Measurements from ENCODE around the gene ENTHD1.

ENTHD1 gene

GRCh38 chr22:39914584-39914983 is 21.0 kb upstream of the ENTHD1 start:
- TF ChIP-seq CTCF (IDR thresholded peaks at IDR 0.05; ENCODE audit: low read depth, low read length) = no peak
- DNase-seq (ENCODE audit: extremely low read depth, low read depth) = no peak

- DNase-seq (ENCODE audit: extremely low read depth, low read depth) = no peak
- no peak for TF ChIP-seq CTCF (IDR thresholded peaks at IDR 0.05; ENCODE audit: low read depth, low read length)
Measured at GRCh38 chr22:39913886-39914285, 20.3 kb upstream of the ENTHD1 start.

GRCh38 chr22:39913321-39913720 is 19.8 kb upstream of the ENTHD1 start:
- TF ChIP-seq CTCF (IDR thresholded peaks at IDR 0.05; ENCODE audit: low read depth, low read length) = no peak

DNA sequence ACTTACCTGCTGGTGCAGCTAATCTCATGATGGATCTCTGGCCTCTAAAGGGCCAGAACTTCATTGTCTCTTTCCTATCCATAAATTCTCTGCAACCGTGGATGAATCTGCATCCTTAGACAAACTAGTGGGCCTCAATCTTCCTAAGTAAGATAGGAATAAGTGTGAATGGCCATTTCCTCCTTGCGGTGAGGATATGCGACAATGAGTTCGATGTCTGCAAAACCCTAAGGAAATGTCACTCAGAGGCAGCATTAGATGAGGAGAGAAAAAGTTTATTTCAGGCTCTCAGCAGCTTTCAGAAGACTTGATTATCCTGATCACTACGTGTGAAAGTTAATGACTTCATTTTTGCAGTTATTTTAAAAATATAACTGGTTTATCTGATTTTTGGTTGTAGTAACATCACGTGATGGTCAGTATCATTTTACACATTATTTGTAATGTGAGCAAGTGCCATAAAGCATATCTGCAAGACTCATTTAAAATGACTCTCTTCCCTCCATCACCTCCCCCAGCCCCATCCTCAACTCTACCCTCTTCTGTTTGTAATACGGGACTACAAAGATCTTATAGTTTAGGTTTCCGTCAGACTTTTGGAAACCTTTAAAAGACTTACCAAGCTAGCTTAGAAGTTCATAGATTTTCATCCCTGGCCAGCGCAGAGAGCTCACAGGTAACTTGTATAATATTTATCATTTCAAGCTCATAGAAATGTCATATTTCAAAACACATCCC is 17.5 kb upstream of the ENTHD1 start:
- DNase-seq (ENCODE audit: extremely low read depth, low read depth) = no peak
- no peak for TF ChIP-seq CTCF (IDR thresholded peaks at IDR 0.05; ENCODE audit: low read depth, low read length)

More at GRCh38 chr22:39913321-39913720, 19.8 kb upstream of the ENTHD1 start:
- DNase-seq (ENCODE audit: extremely low read depth, low read depth) = no peak

DNA sequence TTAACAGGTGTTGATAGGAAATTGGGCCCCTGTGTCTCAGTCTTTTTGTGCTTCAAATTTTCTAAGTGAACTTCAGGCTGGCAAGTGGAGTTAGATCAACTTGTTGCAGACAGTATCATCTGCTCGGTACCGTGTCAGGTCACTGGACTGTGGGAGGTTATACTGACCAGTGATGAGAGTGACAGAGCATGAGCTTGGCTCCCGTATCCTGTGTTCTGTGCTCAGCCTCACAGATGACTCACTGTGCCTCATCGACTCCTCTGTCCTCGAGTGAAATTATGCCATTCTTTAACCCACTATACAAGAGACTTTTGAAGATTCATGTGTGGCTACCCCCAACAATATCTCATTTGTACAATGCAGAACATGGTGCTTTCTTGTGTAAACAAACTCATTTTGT is 15.2 kb upstream of the ENTHD1 start:
- no peak for TF ChIP-seq CTCF (IDR thresholded peaks at IDR 0.05; ENCODE audit: low read depth, low read length)
- DNase-seq (ENCODE audit: extremely low read depth, low read depth) = no peak

GRCh38 chr22:39908136-39908535 is 14.6 kb upstream of the ENTHD1 start:
- DNase-seq (ENCODE audit: extremely low read depth, low read depth) = no peak

More at GRCh38 chr22:39908136-39908535, 14.6 kb upstream of the ENTHD1 start:
- TF ChIP-seq CTCF (IDR thresholded peaks at IDR 0.05; ENCODE audit: low read depth, low read length) = no peak

All from AG09319 (cell line).